Stimulated activated naive CD4-positive, alpha-beta T cell (primary cell): ENCODE data around the gene IMPDH2.
"Not testable (repeated sequence)": the region's sequence is repeated elsewhere in the genome, so short reads cannot be mapped to it uniquely, and the experiment has no call there.

Experiments used
- DNase-seq, 6 experiments: peaks; one replicate each; lab custom pipeline; 2025; lab: John Stamatoyannopoulos, UW

Gene IMPDH2

DNA sequence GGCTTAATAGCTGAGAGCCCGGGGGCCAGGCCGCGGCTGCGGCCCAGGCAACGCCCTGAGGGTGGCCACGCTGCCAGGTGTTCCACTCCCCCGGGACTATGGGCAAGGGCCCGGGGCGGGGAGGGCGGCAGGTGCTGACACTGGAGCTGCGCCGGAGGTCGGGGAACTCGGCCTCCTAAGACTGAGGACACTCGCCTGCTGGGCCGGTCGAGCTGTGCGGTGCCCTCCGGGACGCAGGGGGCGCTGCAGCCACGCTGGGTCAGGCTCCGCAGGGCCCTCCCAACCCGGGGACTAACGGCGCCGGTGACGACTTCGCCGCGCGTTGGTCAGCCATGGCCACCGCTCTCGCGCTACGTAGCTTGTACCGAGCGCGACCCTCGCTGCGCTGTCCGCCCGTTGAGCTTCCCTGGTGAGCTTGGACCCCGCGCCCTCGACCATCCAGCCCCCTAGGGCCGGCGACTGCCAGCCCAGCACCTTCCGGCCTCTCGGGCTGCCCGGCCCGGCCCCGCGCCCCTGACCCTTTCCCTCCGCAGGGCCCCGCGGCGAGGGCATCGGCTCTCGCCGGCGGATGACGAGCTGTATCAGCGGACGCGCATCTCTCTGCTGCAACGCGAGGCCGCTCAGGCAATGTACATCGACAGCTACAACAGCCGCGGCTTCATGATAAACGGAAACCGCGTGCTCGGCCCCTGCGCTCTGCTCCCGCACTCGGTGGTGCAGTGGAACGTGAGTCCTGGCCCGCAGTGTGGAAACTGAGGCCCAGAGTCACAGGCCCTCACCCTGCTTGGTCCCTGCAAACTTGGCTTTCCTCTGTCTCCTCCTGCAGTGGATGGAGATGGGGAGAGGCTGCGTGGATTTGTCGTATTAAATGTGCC lies 7.1 kb downstream of the IMPDH2 start, which contains the start of gene NDUFAF3:
NDUFAF3 (plus strand) TSS at position 309 of the 875 bp plus-strand sequence; CDS start at position 333, 24 bp downstream.
- peak; percentile 78 to 95 (median 86) for DNase-seq

- DNase-seq, result peak; percentile 95 to 98 (median 96)
Measured at GRCh38 chr3:49021213-49021812, 7.9 kb downstream of the IMPDH2 start.

DNA sequence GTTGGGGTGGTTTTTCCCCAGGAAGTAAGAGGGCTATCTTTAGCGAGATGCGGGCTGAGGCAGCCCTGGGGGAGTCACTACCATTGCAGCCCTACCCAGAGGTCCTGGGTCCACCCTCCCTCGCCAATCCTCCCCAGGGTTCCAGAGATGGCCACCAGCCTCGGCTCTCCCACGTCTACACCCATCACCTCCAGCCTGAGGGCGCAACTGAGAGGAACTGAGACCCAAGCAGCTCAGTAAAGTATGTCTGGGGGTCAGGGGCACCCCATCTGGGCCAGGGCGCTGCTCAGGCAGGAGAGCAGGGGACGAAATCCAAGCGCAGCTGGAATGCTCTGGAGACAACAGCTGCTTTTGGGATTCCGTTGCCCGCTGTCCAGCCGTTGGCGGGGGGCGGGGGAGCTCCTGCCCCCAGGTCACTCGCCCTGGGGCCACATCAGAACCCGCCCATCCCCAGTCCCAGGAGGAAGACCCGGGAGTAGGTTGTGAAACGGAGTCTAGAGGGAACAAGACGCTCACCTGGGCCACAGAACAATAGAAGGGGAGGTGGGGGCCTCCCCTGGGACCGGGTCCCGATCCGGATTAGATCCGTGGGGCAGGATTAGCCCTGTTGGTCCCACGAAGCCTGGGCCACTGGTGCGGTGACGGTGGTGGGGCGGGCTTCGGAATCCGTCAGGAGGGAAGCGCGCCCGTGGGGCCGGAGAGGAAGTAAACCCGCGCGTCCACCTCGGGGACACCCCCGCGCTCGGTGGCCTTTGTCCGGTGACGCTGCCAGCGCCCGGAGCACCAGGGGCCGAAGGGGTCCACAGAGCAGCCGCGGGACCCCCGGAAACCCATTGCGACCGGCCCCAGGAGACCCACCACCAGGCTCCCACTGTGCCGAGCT lies 8.6 kb downstream of the IMPDH2 start:
- DNase-seq, result peak in 3 of 6 experiments; percentile 9 to 29 (median 23)

DNA sequence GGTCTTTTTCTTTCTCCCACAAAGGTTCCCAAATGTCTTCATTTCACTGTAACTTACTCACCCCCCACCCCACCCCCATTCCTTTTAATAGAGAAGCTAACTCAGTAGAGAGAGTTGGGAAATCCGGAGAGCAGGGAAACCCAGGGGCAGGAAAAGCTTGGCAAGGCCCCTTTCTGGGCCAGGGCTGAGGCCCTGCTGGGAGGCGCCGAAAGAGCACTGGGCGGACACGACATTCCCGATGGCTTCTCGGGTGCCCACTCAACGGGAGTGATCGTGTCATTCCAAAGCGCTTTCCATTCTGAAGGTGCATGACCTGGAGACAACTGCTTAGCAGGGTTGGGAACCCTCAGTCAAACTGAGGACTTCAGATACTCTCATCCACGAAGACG lies 9.3 kb downstream of the IMPDH2 start:
- DNase-seq, result no peak

- DNase-seq, result no peak
Measured at GRCh38 chr3:49018707-49019006, 10.5 kb downstream of the IMPDH2 start.

DNA sequence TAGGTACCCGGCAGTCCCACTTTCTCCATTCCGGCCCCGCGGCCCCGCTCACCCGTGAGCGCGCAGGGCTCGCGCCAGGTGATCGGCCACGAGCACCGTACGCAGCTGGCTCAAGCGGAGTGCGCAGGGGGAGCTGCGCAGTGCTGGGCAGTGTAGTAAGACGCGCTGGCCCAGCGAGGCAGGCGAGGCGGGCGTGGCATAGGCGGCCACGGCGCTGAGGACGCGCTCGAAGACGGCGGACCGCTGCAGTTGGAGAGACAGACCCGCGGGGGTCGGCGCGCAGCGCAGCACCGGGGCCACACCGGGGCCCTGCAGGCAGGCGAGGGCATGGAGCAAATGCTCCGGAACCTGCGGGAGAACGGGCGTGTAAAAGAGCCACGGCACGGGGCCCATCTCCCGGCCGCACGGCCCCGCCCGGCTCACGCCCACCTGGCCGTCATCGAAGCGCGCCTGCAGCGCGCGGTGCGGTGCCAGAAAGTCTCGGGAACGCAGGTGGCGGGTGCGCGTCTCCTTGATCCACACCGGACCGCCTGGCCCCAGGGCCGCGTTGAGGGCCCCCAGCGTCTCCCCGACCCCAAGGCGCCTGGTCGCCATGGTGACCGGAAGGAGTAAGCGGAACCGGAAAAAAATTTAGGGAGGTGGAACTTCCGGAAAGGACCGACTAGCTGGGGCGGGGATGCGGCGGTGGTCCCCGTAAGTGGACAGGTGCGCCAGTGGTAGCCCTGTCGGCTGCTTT lies 11.1 kb downstream of the IMPDH2 start, which contains the start of gene DALRD3:
DALRD3 (minus strand) TSS at position 610 of the 736 bp plus-strand sequence; CDS start at position 594, 16 bp downstream.
- peak; percentile 39 to 67 (median 54) for DNase-seq

- DNase-seq, result peak in 1 of 6 experiments; percentile 19
Measured at GRCh38 chr3:49017229-49017970, 11.8 kb downstream of the IMPDH2 start.

DNA sequence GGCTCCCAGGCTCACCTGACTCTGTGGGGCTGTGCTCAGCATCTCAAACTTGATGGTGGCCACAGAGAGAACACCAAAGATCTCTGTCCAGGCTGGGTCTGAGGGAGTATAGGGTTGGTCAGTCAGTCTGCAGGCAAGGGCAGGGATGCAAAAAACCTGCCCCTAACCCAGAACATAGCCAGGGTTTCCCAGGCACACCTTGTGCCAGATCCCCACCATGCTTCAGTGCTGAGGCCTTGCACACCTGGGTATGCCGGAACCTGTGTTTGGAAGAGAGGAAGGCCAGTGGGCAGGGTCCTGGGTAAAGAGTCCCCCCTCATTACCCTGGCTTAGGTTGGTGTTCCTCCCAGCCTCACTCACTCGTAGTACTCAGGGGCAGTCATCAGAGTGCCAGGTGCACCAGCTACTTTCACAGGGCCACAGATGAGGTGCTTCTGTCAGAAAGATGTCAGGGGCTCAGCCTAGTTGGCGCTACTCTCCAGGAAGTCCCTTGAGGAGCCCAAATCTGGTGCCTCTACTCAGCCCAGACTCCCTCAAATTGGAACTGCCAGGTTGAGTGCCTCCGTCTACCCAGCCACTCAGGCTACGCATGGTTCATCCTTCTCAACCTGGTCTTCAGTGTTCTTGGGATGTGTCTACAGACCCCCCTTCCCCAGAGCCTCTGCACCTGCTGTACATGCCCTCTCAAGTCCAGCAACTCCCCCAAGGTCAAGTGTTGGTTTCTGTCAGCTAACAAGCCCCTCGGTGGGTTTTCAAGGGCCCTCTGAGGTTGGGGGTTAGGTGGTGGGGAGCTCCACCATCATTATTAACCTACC lies 12.6 kb downstream of the IMPDH2 start:
- DNase-seq, result no peak

DNA sequence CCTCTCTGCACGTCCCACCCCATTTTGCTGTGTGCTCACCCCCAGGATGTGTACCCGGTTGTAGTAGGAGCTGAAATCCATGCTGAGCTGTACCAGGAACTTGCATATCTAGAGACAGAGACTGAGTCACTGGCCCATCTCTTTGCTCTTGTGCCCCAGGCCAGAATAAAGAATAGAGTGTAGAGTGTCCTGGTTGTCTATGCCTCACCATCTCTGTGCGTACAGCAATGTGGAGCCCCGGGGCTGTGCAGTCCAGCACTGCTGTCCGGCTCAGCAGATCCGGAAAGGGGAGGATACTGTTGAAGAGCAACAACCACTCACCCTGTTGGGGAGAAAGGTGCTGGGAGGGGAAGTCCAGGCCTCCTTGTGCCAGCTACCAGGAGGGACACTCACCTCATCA lies 13.4 kb downstream of the IMPDH2 start:
- DNase-seq, result no peak

- no peak for DNase-seq
Measured at GRCh38 chr3:49015072-49015471, 14.1 kb downstream of the IMPDH2 start.

DNA sequence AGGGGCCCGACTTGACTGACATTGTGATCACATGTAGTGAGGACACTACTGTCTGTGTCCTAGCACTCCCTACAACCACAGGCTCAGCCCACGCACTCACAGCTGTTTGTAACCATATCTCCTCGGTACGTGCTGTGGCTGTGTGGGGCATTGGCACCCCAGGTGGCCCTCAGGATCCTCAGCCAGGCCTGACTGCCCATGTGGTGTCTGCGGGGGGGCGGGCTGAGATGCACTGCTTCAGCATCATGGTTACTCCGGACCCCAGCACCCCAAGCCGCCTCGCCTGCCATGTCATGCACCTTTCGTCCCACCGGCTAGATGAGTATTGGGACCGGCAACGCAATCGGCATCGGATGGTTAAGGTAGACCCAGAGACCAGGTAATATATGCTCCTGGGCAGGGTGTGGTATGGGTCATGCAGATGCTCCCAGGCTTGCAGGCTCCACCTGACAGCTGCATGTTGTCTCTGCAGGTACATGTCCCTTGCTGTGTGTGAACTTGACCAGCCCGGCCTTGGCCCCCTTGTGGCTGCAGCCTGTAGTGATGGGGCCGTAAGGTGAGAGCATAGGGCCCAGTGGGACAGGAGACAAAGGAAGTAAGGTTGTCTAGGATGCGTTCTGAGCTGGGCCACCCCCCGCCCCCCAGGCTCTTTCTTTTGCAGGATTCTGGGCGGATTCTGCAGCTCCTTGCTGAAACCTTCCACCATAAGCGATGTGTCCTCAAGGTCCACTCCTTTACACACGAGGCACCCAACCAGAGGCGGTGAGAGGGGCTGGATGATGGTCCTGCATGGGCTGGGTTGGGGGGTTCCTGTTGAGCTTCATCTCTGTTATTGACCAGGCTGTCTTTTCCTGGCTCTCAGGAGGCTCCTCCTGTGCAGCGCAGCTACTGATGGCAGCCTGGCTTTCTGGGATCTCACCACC lies 15.2 kb downstream of the IMPDH2 start:
- peak; percentile 9 to 29 (median 22) for DNase-seq

DNA sequence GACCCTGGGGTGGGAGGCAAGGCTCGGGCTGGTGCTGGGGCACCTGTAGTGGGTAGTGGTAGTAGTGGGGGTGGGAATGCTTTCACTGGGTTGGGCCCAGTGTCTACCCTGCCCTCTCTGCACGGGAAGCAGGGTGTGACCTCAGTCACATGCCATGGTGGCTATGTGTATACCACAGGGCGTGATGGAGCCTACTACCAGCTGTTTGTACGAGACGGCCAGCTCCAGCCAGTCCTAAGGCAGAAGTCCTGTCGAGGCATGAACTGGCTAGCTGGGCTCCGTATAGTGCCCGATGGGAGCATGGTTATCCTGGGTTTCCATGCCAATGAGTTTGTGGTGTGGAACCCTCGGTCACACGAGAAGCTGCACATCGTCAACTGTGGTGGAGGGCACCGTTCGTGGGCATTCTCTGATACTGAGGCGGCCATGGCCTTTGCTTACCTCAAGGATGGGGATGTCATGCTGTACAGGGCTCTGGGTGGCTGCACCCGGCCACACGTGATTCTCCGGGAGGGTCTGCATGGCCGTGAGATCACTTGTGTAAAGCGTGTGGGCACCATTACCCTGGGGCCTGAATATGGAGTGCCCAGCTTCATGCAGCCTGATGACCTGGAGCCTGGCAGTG lies 16.0 kb downstream of the IMPDH2 start:
- no peak for DNase-seq

- DNase-seq, result no peak
Measured at GRCh38 chr3:49012441-49013017, 16.7 kb downstream of the IMPDH2 start.

DNA sequence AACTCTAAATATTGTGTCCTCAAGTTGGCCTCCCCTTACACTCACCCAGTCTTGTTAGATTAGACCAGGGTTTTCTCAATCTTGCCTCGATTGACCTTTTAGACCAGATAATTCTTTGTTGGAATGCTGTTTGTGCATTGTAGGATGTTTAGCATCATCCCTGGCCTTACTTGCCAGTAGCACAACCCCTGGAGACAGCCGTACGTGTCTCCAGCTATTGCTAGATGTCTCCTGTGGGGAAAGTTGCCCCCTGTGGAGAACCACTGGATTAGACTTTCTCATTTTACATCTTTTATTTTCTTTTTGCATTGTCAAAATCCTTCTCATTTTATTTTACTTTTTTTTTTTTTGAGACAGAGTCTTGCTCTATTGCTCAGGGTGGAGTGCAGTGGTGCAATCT lies 19.8 kb downstream of the IMPDH2 start:
- DNase-seq, result no peak

DNA sequence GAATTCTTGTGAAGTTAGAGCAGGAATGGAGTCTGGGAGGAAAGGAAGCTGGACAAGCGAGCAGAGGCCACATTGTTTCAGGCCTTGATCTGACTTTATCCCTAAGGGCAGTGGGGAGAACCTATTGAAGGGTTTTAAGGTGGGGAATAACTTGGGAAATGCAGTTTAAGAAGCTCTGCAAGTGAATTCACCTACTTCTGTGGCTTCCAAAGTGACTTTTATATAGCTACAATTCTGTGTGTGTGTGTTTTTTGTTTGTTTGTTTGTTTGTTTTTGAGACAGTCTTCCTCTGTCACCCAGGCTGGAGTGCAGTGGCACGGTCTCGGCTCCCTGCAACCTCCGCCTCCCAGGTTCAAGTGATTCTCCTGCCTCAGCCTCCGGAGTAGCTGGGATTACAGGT lies 20.6 kb downstream of the IMPDH2 start:
- DNase-seq, result not testable (repeated sequence)

DNA sequence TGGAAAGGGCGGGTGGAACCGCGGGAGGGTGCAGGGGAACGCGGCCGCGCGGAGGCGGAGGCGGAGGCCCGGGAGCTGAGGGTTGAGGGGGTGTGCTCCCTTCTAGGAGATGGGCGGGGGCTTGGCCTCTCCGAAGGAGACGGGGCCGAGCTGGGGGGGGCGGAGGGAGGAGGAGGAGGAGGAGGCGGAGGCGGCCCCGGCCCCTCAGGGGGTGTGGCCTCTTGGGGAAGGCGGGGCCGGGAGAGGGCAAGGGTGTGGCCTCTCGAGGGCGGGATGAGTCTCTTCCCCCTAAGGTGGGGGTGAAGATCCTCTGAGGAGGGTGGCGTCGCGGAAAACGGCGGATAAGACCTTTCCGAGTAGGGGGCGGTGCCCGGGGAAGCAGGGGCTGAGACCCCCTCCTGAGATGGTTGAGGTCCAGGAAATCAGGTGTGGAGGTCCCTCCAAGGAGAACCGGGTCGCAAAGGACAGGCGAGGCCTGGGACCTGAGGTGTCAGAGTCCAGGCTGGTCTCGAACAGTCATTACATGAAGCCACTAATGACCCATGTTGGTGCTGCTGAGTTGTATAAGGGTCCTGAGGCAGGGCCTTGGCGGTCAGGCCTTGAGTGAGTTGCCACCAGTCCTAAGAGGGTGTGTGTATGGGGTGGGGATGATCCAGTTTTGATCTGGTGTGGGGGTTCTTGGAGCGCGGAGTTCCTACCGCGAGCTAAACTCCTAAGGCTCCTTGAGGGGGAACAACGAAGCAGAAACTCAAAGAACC lies 21.2 kb downstream of the IMPDH2 start:
- DNase-seq, result peak; percentile 75 to 90 (median 84)

- DNase-seq, result peak; percentile 90 to 97 (median 94)
Measured at GRCh38 chr3:49007068-49007770, 22.0 kb downstream of the IMPDH2 start, which contains the start of gene WDR6. TSS of gene WDR6 (plus strand) at chr3:49007391. CDS start at chr3:49007432, 41 bp downstream.
